ENCODE measurements around the gene GPR142.

Gene GPR142

GRCh38 chr17:74371653-74372147 is 4.4 kb downstream of the GPR142 start:
- no peak for DNase-seq

GRCh38 chr17:74372426-74372825 is 5.1 kb downstream of the GPR142 start:
- DNase-seq: no peak

GRCh38 chr17:74373838-74374606 is 6.7 kb downstream of the GPR142 start:
- peak; percentile 28 for DNase-seq

GRCh38 chr17:74374858-74375257 is 7.6 kb downstream of the GPR142 start:
- no peak for DNase-seq

- DNase-seq: peak; percentile 60
Measured at GRCh38 chr17:74379495-74380085, 12.3 kb downstream of the GPR142 start.

- DNase-seq: no peak
Measured at GRCh38 chr17:74380086-74380958, 13.0 kb downstream of the GPR142 start.

- no peak for DNase-seq
Measured at GRCh38 chr17:74380959-74381808, 13.9 kb downstream of the GPR142 start.

GRCh38 chr17:74383141-74383540 is 15.8 kb downstream of the GPR142 start:
- no peak for DNase-seq

- DNase-seq: no peak
Measured at GRCh38 chr17:74385201-74385600, 17.9 kb downstream of the GPR142 start.

GRCh38 chr17:74386386-74386785 is 19.1 kb downstream of the GPR142 start:
- DNase-seq: no peak

GRCh38 chr17:74387365-74388218 is 20.3 kb downstream of the GPR142 start:
- DNase-seq: no peak

- no peak for DNase-seq
Measured at GRCh38 chr17:74389084-74389753, 21.9 kb downstream of the GPR142 start.

GRCh38 chr17:74389937-74390679 is 22.8 kb downstream of the GPR142 start:
- DNase-seq: no peak

GRCh38 chr17:74390680-74391653 is 23.7 kb downstream of the GPR142 start:
- no peak for DNase-seq

GRCh38 chr17:74391771-74392170 is 24.5 kb downstream of the GPR142 start:
- DNase-seq: no peak

GRCh38 chr17:74392848-74393247 is 25.5 kb downstream of the GPR142 start:
- no peak for DNase-seq

- no peak for DNase-seq
Measured at GRCh38 chr17:74393346-74393942, 26.1 kb downstream of the GPR142 start.

- no peak for DNase-seq
Measured at GRCh38 chr17:74394275-74394950, 27.1 kb downstream of the GPR142 start.
